Prostate gland (tissue), 2 donors: ENCODE results near the gene ACE2. TPM values are rescaled to one million over a fixed set of nuclear protein-coding genes. Genes with fewer than 3 reads are reported as not detected.

Experiments
- DNase-seq: peaks from one replicate; pipeline ENCODE4 v3.0.0-alpha.2; 2019; ENCODE audit warnings: low spot score
- H3K27ac ChIP-seq, 2 donors: fragments of 200-600 bp; sonication (generic); 2 replicates each; pipeline ENCODE4 v1.5.1; 2017 to 2019
- H3K27me3 ChIP-seq: fragments of 200-600 bp; sonication (generic); replicated peaks from 2 replicates; pipeline ENCODE4 v1.5.1; 2019; ENCODE audit not compliant: insufficient read depth
- H3K36me3 ChIP-seq, 2 donors: fragments of 200-600 bp; sonication (generic); 1 replicate in 1 of 2; 2 replicates in 1 of 2; pipeline versions ENCODE4 v1.5.1 to v1.8.1; 2017 to 2019
- H3K4me1 ChIP-seq: fragments of 200-600 bp; sonication (generic); replicated peaks from 2 replicates; pipeline ENCODE4 v1.5.1; 2019
- H3K4me3 ChIP-seq, 2 donors: fragments of 200-600 bp; sonication (generic); 2 replicates each; pipeline ENCODE4 v1.5.1; 2017 to 2019
- H3K9me3 ChIP-seq: fragments of 200-600 bp; sonication (generic); 2 replicates; pipeline ENCODE4 v1.5.1; 2017
- POLR2A ChIP-seq: fragments of 450-650 bp; IDR thresholded peaks from one replicate; pipeline ENCODE4 v1.6.1; 2016; ENCODE audit warnings: antibody characterized with exemption, mild to moderate bottlenecking
- POLR2AphosphoS5 ChIP-seq: sonication (generic); formaldehyde crosslinking; IDR thresholded peaks from one replicate; pipeline ENCODE4 v1.6.1; 2017; ENCODE audit warnings: antibody characterized with exemption
- WGBS: methylation state at CpG from one replicate; pipeline ENCODE4 v1.1.5; 2018; 5-methylcytosine and 5-hydroxymethylcytosine counted together
- intact Hi-C: fragments of 100-400 bp; cut with DNase I; formaldehyde crosslinking; loops from one replicate; pipeline ENCODE4 v1.14.2; 2022
- total RNA-seq, 2 donors: library from RNA; depleted of rRNA; stranded (reverse); fragments of >200 nt; gene quantifications; one replicate each; pipeline ENCODE4 v1.1.0, GENCODE V29; 2016
- TF ChIP-seq, protein P1 (sequence below), 4 experiments: fragments of 200-600 bp in 2 of 4; fragments of 450-650 bp in 2 of 4; sonication (generic) in 2 of 4; IDR thresholded peaks; 1 replicate in 3 of 4; 2 replicates in 1 of 4; pipeline ENCODE4 v1.5.1; 2016 to 2019; ENCODE audit warnings: antibody characterized with exemption in 4 of 4, mild to moderate bottlenecking in 2 of 4, moderate library complexity in 2 of 4

The ACE2 gene
- total RNA-seq, 2 donors from 2014 or later: 0.14 to 74.6 TPM

DNA sequence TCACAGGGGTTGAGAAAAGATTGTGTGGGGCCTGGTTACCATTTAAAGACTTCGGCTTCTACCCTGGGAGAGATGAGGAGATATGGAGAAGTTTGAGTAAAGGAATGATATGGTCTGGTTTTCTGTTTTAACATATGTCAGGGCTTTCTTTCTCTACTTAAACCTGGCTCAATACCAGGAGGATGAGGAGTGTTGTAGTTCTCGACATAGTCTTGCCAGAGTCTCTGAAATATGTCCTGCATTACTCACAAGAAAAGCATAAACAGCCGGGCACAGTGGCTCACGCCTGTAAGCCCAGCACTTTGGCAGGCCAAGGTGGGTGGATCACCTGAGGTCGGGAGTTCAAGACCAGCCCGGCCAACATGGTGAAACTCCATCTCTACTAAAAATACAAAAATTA is 16.4 kb upstream of the ACE2 start:
- DNase-seq: no peak
- no peaks in the 10 kb centered on the region for H3K4me1 ChIP-seq
- H3K4me3 ChIP-seq: no peak overlapping the region
- no peak overlapping the region for H3K27ac ChIP-seq
- no peaks in the 10 kb centered on the region for H3K9me3 ChIP-seq
- no peaks in the 10 kb centered on the region for H3K27me3 ChIP-seq
- H3K36me3 ChIP-seq: no peaks in the 10 kb centered on the region
- no peak for TF ChIP-seq POLR2A
- TF ChIP-seq, protein P1, sequence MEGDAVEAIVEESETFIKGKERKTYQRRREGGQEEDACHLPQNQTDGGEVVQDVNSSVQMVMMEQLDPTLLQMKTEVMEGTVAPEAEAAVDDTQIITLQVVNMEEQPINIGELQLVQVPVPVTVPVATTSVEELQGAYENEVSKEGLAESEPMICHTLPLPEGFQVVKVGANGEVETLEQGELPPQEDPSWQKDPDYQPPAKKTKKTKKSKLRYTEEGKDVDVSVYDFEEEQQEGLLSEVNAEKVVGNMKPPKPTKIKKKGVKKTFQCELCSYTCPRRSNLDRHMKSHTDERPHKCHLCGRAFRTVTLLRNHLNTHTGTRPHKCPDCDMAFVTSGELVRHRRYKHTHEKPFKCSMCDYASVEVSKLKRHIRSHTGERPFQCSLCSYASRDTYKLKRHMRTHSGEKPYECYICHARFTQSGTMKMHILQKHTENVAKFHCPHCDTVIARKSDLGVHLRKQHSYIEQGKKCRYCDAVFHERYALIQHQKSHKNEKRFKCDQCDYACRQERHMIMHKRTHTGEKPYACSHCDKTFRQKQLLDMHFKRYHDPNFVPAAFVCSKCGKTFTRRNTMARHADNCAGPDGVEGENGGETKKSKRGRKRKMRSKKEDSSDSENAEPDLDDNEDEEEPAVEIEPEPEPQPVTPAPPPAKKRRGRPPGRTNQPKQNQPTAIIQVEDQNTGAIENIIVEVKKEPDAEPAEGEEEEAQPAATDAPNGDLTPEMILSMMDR (IDR thresholded peaks at IDR 0.05): no peak
- TF ChIP-seq POLR2AphosphoS5: no peak
- intact Hi-C loops: no loop called here
- WGBS: 85% methylated on average over 6 of the region's 6 CpGs

DNA sequence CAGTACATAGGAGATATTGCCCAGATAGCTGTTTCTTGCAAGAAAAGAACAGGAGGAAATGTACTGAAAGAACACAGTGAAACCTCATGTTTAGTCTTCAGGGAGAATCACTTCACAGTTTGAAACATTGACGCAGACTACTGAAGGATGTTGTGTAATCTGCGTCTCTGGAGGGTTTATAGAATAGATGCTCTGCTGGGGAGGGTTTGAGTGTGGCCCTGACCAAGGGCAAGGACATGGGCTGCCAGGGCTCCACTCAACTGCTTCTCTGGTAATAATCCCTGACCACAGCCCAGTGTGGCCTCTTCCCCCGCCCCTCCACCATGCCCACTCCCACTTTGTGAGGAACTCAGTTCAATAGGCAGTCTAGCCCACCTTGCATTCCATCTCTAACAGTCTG is 15.8 kb upstream of the ACE2 start:
- no peaks in the 10 kb centered on the region for H3K27me3 ChIP-seq
- DNase-seq: no peak
- TF ChIP-seq POLR2AphosphoS5 (no peak), POLR2A (no peak)
- TF ChIP-seq, protein P1 (IDR thresholded peaks at IDR 0.05): no peak
- intact Hi-C loops: no loop called here
- WGBS: 76% methylated on average over 3 of the region's 3 CpGs
- H3K36me3 ChIP-seq: no peaks in the 10 kb centered on the region
- no peaks in the 10 kb centered on the region for H3K9me3 ChIP-seq
- no peaks in the 10 kb centered on the region for H3K4me1 ChIP-seq
- H3K27ac ChIP-seq: no peak overlapping the region
- no peak overlapping the region for H3K4me3 ChIP-seq

DNA sequence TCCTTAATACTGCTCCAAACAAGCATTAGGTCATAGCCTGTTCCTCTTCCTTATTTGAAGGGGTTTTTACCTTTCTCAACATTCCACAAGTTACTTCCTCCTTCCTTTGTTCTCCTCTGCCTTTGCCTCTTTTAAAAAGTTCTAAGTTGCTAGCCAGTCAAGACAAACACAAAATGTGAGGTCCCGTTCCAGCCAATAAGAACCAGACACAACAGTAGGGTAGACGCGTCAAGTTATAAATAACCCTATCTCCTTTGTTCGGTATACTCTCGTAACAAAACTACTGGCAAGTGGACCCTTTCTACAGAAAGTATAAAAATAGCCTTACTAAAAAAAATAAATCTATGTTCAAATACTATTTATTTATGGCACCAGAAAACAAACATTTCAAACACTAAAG is 6.3 kb upstream of the ACE2 start:
- peak; percentile 7 for DNase-seq
- TF ChIP-seq, protein P1 (IDR thresholded peaks at IDR 0.05): no peak
- TF ChIP-seq POLR2AphosphoS5: peak; percentile 46
- H3K36me3 ChIP-seq: no peaks in the 10 kb centered on the region
- no peak overlapping the region for H3K27ac ChIP-seq
- H3K4me3 ChIP-seq: no peak overlapping the region
- 21% methylated on average over 5 of the region's 5 CpGs for WGBS
- H3K9me3 ChIP-seq: no peaks in the 10 kb centered on the region
- intact Hi-C loops: no loop called here
- H3K4me1 ChIP-seq: no peaks in the 10 kb centered on the region
- no peaks in the 10 kb centered on the region for H3K27me3 ChIP-seq

DNA sequence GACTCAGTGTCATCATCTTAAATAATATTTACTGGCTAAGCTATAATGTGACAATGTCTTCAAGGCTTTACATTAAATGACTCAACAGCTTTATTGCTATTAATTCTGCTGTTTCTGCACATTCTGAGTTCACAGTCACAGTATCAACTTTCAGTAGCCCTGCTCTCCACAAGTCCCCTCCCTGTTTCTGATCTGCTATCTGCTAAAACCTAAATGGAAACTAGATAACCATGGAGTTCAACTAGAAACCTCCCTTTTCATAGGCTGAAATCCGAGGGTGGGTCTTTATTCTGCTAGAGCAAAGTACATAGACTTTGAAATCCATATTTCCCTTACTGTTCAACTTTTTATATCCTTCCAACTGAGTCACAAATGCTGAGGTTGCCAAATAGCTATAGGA is 5.4 kb upstream of the ACE2 start:
- Histone ChIP-seq H3K9me3 (no peaks in the 10 kb centered on the region), H3K36me3 (no peaks in the 10 kb centered on the region), H3K4me3 (no peak overlapping the region), H3K27me3 (no peaks in the 10 kb centered on the region), H3K27ac (no peak overlapping the region), H3K4me1 (no peaks in the 10 kb centered on the region)
- intact Hi-C loops: no loop called here
- no peak for DNase-seq
- WGBS: 11% methylated on average over 1 of the region's 1 CpG
- no peak for TF ChIP-seq POLR2A
- TF ChIP-seq POLR2AphosphoS5: no peak
- TF ChIP-seq, protein P1 (IDR thresholded peaks at IDR 0.05): no peak

DNA sequence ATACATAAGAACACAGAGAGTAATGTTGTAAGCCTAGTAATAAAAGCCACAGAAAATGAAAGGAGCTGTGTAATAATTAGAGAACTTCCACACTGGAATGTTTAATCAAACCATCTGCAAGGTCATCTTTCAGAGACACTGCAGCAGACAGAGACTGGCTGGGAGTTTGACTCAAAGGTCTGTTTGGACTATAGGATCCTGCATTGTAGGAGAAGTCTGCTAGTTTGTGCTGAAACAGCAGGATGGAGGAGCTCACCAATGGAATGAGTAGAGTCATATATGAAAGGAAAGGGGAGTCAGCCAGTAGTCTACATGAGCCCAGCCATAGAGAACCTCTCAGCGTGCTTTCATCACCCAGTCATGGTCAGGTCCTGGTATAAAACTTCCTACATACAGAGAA is 4.5 kb upstream of the ACE2 start:
- Histone ChIP-seq H3K27ac (no peak overlapping the region), H3K4me1 (no peaks in the 10 kb centered on the region), H3K4me3 (no peak overlapping the region), H3K27me3 (no peaks in the 10 kb centered on the region), H3K36me3 (no peaks in the 10 kb centered on the region), H3K9me3 (no peaks in the 10 kb centered on the region)
- intact Hi-C loops: no loop called here
- TF ChIP-seq POLR2AphosphoS5 (no peak), POLR2A (no peak)
- TF ChIP-seq, protein P1 (IDR thresholded peaks at IDR 0.05): no peak
- WGBS: 100% methylated on average over 1 of the region's 1 CpG
- DNase-seq: no peak
